Umbilical cord (tissue), 2 donors: ENCODE measurements around the gene DIAPH2. TPM values are rescaled to one million over a fixed set of nuclear protein-coding genes. Genes with fewer than 3 reads are reported as not detected.
"Not testable (repeated sequence)": the region's sequence is repeated elsewhere in the genome, so short reads cannot be mapped to it uniquely, and the experiment has no call there.

Experiments
- DNase-seq: peaks from one replicate; pipeline ENCODE4 v3.0.0-alpha.2; 2015; ENCODE audit warnings: low spot score
- total RNA-seq: library from RNA; depleted of rRNA; stranded (reverse); fragments of >200 nt; gene quantifications from one replicate; pipeline ENCODE4 v1.2.3, GENCODE V29; 2014; ENCODE audit warnings: low replicate concordance; ENCODE audit not compliant: insufficient read depth

The DIAPH2 gene
- total RNA-seq, 1 donor from 2014 or later, result 14.4 TPM

DNA sequence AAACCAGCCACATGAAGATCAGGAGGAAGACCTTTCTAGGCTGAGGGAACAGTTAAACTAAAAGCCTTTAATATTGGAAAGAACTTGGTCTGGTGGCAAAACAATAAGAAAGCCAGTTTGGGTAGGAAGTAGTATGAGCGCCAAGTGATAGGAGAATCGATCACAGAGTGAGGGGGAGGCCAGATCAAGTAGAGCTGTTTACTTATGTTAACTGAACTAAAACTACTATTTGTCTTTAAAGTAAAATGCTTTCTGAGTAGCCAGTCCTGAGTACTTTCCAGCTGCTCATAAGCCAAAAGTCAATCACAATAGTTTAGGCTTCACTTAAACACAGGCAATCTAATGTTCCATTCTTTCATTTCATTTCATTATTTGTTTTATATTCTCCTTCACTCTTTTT lies 136.3 kb downstream of the DIAPH2 start:
- DNase-seq, result no peak

DNA sequence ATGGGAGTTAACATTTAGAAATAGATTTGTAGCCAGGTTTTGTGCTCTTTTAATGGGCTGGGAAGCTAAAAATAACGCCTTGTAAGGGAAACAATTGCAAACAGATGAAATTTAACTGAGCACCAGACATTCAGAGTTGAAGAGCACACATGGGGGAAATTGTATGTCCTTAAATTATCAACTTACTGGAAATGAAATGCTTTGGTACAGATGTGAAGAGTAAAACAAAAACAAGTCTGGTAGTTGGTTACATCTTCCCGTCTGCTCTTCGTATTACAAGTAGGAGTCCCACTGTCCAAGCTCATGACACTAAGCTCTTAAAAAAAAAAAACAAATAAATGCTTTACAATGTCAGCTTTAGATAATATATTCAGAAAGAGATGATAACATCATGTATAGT lies 139.5 kb downstream of the DIAPH2 start:
- DNase-seq, result no peak

DNA sequence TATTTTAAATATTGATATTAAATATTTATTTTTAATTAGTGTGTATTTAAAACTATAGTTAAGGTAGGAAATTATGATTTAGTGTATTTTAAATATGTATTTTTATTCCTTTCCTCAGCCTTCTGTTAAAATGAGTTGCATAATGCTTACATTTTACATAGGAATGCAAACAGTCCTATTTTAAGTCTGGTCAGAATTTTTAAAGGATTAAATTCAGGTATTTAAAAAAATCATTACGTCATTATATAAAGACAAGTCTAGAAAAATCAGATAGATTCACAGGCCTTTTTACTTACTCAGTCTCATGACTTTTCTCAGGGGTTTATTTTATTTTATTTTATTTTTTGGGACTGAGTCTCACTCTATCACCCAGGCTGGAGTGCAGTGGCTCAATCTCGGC lies 148.7 kb downstream of the DIAPH2 start:
- no peak for DNase-seq

DNA sequence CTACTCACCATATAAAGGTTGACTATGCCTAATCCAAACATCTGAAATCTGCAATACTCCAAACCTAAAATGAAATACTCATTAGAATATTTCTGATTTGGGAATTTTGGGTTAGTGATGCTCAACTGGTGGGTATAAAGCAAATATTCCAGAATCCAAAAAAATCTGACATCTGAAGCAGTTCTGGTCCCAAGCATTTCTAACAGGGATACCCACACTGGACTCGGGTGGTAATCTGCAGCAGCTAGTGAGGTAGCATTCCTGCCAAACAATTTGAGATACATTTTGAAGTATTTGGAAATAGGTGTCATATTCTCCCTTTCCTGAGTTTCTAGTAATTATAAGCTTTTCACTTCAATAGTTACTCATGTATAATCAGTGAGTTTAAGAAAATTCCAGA lies 149.5 kb downstream of the DIAPH2 start:
- DNase-seq, result no peak

DNA sequence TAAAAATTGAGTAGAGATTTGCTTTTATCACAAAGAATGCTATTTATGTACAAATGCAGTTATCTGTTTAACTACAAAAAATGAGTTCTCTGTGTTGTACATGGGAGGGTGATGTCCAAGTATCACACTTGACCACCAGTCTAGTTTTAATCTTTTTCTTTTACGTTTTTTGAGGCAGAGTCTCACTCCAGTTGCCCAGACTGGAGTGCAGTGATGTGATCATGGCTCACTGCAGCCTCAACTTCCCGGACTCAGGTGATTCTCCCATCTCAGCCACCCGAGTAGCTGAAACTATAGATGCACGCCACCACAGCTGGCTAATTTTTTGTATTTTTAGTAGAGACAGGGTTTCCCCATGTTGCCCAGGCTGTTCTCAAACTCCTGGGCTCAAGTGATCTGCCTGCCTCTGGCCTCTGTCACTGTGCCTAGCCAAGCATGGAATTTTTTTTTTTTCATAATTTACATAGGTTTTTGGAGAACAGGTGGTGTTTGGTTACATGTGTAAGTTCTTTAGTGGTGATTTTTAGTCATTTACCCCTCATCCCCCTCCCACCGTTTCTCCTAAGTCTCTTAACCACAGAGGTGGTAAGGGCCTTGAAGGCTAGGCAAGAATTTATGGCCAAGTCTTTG lies 151.1 kb downstream of the DIAPH2 start:
- DNase-seq, result no peak

DNA sequence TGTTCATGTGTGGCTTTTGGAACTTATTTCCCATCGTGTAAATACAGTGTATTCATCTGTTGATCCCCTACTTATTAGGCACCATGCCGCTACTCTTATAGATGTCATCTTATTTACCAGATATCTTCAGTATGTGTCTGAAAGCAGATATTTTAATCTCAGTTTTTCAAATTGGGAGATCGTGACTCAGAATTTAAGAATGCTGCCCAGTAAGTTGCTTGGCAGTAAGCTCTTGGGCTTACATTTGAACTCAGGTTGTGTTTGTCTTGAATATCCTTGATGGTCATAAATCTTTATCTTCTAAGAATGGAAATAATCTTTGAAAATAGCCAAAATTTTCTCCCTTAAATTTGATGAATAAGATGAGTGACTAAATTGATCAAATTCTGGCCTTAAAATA lies 153.2 kb downstream of the DIAPH2 start:
- DNase-seq, result peak; percentile 4

DNA sequence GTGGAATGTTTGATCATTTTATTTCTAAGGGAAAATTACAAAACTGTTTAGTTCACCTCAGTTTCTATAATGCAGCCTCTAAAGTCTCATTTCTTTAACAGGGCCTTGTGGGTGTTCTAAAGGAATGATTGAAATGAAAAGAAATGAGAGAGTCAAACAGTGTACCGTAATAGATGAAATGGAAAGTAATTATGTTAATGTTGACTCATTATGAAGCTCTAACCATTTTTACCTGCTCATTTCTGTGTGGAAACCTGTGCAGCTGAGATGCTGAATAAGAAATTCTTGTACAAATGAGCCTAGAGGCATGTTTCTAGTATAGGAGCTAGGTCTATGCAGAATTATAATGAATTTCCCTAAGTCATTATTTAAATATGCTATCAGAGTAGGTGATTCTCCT lies 153.9 kb downstream of the DIAPH2 start:
- no peak for DNase-seq

DNA sequence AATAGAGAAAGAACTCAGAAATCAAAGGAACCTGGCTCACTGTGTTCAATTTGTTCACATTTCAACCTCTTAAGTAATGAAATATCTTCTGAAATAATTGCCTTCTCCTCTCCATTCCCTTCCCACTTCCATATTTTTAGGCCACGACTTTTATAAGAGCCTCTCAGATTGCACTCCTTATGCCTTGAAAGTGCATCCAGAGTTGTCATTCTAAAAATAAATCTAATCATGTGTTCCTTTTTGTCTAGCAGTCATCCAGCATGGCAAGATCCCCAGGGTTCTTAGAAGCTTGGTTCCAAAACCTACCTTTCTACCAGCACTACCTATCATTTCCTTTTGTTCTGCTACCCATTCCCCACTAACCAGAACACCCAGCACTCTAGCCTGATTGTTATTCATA lies 156.7 kb downstream of the DIAPH2 start:
- DNase-seq, result no peak

DNA sequence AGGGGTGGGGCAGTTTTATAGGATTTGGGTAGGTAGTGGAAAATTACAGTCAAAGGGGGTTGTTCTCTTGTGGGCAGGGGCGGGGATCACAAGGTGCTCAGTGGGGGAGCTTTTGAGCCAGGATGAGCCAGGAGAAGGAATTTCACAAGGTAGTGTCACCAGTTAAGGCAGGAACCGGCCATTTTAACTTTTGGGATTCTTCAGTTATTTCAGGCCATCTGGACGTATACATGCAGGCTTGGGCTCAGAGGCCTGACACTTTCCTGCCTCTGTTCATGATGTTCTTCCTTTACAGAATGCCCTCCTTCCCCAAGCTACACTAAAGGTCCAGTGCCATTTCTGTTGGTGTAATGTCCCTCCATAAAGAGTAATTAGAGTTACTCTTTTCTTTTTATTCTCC lies 157.2 kb downstream of the DIAPH2 start:
- DNase-seq, result not testable (repeated sequence)

DNA sequence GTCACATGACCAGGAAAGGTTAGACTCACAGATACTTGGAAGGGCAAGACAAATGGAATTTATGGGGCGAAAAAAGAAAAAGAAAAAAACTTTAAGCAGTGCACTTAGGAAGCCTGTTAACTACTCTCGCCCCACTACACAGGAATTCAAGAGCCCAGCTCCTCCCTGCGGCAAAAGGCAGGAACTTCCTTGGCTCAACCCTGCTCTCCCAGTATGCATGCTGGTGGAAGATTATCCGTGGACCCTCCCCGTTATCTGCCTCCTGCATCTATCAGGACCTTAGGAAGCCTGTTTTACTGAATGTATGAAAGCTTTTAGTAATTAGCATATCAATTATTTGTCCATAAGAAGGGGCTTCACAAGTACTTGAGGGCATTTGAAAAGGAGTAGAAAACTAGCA lies 158.9 kb downstream of the DIAPH2 start:
- peak; percentile 2 for DNase-seq

DNA sequence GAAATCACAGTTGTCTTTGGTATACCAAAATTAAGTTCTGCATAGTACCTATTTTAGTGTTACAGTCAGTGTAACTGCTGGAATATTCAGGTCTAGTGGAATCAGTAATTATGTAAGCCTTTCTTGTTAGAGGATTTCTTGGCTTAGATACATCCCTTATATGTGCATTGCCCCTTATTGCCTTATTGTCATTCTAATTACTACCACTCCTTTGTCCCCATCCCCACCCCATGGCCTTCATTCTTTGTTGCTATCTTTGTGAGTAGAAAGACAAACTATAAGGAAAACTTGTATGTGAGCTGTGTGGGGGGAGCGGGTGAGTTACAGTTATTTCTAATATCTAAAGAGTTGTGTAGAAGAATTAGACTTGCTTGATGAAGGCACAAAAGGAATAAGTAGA lies 162.2 kb downstream of the DIAPH2 start:
- no peak for DNase-seq

DNA sequence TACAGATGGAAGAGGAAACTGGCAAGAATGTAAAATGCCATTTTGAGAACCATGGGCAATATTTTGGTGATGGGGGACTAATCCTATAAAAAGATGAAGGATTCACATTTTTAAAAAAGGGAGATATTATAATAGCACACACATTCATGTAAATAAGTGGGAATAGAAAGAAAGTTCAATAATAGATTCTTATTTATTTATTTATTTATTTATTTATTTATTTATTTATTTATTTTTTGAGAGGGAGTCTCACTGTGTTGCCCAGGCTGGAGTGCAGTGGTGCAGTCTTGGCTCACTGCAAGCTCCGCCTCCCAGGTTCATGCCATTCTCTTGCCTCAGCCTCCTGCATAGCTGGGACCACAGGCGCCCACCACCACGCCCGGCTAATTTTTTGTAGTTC lies 174.8 kb downstream of the DIAPH2 start:
- DNase-seq, result not testable (repeated sequence)

DNA sequence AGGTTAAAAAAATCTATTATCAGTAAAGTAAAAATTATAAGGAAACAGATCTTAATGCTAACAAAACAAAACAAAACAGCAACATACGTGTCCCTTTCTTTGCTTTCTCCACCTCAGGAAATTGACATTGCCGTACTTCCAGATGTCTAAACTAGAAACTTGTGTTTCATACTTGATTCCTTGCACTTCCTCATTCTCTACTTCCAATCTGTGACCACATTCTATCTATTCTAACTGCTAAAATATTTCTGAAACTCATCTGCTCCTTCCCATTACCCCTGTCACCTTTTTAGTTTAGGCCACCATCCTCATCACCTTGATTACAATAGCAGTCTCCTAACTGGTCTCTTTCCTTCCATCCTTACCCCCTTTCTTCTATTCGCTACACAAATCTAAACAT lies 176.6 kb downstream of the DIAPH2 start:
- no peak for DNase-seq

DNA sequence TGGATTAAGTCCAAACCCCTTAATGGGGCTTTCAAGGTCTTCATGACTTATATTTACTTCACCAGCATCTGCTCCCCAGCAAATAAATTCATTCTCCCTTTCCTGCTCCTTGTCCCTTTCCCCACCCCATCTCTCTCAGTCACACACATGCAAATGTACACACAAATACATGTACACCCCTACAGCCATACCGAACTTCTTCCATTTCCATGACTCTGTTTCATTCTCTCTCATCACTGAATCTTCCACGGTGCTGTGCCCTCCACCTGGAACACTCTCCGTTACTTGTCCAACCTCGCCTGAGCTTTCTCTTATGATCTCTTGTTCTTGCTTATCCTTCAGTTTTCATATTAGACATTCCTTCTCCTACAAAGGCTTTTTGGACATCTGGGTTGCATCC lies 177.0 kb downstream of the DIAPH2 start:
- DNase-seq, result no peak

DNA sequence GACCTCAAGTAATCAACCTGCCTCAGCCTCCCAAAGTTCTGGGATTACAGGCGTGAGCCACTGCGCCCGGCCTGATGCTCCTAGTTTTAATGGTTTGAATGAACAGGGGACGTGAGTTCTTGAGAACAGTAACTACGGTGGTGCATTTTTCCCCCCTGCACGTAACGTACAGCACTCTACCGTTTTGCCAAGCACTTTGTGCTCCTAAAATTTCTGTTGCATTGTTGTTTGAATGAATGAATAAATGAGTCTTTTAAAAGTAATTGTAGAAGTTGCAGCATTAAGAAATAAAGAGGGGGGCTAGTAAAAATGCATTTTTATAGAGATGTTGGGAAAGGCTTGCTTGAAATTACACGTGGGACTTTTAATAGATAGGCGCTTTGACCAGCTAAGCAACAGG lies 199.0 kb downstream of the DIAPH2 start, which contains the start of gene RPA4:
Gene RPA4 (plus strand): TSS at position 301 of the 400 bp plus-strand sequence. CDS start 403 bp downstream, outside the sequence.
- no peak for DNase-seq

DNA sequence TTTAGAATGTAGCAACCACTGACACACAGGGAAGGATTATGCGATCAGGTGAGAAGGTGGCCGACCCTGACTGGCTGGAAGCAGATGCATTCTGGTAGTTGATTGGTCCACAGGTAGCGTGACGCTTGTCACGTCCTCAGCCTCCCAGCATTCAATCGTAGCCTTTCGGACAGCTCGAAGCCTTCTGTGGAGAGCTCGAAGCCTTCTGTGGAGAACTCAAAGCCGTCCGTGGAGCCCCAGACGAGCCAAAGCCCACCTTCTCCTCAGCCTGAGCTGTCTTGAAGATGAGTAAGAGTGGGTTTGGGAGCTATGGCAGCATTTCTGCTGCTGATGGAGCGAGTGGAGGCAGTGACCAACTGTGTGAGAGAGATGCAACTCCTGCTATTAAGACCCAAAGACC lies 199.4 kb downstream of the DIAPH2 start:
- no peak for DNase-seq

DNA sequence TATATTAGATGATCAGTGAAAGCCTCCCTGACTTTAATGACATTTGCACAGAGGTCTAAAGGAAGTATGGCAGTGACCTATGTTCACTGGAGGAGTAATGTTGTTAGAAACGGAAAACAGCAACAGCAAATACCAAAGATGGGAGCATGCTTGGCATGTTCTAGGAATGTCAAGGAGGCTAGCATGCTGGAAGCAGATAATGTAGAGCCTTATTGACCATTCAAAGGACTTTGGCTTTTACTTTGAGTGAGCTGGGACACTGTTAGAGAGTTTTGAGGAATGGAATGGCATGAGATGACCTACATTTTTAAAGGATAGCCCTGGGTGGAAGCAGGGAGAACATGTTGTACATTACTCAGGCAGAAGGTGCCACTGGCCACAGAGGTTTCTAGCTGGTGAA lies 205.1 kb downstream of the DIAPH2 start:
- DNase-seq, result no peak

DNA sequence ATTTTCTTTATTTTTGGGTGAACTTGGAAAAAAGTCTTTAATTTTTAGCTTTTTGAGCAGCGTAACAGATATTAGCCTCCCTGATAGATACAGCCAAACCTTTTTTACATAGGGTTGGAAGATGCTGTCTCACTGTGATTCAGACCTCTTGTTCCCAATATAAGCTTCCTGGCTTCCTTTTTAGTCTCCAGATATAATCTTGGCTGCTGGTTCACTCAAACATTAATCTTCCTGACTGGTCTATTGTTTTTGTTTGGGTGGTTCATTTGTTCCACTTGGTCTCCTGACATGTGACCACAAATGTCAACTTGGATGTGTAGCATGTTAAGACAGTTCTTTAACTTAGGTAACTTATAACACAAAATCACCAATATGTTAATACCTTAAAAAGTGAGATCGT lies 222.1 kb downstream of the DIAPH2 start:
- DNase-seq, result no peak

DNA sequence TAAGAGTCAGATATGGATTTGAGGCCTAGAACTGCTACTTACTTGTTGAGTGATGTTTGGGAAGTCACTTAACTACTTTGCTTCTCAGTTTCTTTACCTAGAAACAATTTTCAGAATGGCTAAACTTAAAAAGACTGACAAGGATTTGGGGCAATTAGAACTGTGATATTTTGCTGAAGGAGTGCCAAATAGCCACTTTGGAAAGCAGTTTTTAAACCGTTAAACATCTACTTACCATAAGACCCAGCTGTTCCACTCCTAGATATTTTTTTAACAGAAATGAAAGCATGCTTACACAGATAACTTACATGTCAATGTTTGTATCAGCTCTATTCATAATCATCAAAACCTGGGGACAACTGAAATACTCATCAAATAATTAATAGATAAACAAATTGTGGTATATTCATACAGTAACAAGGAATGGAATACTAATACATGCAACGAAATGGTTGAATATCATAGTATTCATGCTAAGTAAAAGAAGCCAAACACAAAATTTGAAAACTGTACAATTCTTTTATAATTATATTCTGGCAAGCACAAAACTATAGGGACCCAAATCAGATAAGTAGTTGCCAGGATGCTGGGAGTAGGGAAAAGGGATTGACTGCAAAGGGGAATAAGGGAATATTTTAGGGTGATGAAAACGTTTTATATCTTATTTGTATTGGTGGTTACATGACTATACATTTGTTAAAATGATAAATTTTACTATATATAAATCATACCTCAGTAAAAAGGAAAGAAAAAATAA lies 223.1 kb downstream of the DIAPH2 start:
- no peak for DNase-seq

DNA sequence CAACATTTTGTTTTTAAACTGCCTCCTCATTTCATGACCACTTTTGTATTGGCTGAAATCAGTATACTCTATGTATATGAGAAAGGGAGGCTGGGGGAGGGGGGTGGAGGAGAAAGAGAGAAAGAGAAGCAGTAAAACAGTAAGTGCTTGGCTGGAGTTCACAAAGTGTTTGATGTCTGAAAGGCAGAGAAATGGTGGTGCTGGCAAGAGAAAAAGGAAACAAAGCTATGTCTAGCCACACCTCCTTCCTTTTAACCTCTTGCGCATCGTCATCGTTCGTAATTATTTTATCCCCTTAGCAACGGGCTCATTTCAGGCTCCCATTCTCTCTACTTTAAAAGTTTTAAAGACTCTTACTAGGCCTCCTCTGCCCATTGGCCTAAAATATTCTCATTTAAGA lies 224.6 kb downstream of the DIAPH2 start:
- DNase-seq, result no peak

DNA sequence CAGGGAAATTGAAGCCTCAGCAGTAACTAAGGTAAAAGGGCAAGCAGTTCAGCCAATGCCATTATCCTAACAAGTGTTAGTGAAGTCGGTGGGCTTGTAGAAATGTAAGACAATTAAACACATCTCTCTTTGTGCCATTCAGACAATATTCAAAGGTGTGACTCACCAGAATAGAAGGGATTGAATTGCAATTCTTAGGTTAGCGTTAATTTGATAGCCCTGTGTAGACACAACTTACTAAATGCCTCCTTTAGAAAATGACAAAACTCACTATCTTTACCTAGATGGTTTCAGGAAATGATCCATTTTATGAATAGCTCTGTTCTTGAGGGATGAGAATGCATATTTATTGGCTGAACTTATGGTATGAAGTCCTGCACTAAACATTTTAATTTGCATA lies 234.2 kb downstream of the DIAPH2 start:
- no peak for DNase-seq

DNA sequence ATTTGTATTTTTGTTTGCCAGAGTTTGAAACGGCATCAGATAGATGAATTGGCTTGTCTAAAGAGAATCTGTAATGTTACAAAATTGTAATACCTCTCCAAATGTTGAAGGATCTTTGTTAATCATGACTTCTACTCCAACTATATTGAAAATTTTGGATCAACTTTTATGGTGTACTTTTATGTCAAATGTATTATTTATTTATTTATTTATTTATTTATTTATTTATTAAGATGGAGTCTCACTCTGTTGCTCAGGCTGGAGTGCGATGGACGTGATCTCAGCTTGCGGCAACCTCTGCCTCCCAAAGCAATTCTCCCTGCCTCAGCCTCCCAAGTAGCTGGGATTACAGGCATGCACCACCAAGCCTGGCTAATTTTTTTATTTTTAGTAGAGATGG lies 235.0 kb downstream of the DIAPH2 start:
- DNase-seq, result no peak

DNA sequence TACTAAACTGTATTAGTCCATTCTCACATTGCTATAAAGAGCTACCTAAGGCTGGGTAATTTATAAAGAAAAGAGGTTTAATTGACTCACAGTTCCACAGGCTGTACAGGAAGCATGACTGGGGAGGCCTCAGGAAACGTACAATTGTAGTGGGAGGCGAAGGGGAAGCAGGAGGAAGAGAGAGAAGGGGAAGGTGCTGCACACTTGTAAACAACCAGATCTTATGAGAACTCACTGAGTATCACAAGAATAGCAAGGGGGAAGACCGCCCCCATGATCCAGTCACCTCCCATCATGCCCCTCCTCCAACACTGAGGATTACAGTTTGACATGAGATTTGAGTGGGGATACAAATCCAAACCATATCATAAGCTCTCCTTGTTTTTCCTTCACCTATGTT lies 239.9 kb downstream of the DIAPH2 start:
- no peak for DNase-seq

DNA sequence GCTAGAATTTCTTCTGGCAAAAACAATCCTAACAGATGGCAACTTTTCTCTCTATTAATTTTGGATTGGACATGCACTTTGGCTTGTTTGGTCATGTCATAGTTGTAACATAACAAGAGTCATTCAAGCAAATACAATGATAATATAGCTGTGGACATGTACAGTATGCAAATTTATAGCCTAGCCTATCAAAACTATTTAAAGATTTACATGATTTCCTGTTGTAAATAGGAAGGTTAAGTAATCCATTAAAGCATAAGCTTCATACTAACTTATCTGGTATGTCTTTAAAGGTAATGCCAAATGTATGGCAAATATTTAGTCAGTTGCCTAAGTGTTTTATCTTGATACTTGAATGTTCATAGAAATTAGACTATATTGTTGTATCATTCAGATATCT lies 244.4 kb downstream of the DIAPH2 start:
- DNase-seq, result no peak
